Neuron (in vitro differentiated cells): ENCODE results near the gene PDE7B.
"Not testable (repeated sequence)": the region's sequence is repeated elsewhere in the genome, so short reads cannot be mapped to it uniquely, and the experiment has no call there.

Experiments used
- H2AFZ ChIP-seq: one replicate; pipeline ENCODE4 v1.6.1; 2013; ENCODE audit warnings: low read depth, mild to moderate bottlenecking, inconsistent platforms, low read length, moderate library complexity
- H3K27me3 ChIP-seq: one replicate; pipeline ENCODE4 v1.6.1; 2013; ENCODE audit warnings: low read length; ENCODE audit not compliant: insufficient read depth
- H3K36me3 ChIP-seq: one replicate; pipeline ENCODE4 v1.6.1; 2013; ENCODE audit warnings: low read length; ENCODE audit not compliant: insufficient read depth
- H3K4me1 ChIP-seq: one replicate; pipeline ENCODE4 v1.6.1; 2013; ENCODE audit warnings: low read length; ENCODE audit not compliant: insufficient read depth
- H3K4me3 ChIP-seq: 2 replicates; pipeline ENCODE4 v1.5.1; 2013; ENCODE audit warnings: mild to moderate bottlenecking, low read length, moderate library complexity
- H3K9me3 ChIP-seq: one replicate; pipeline ENCODE4 v1.6.1; 2013; ENCODE audit warnings: low read length

The PDE7B gene

DNA sequence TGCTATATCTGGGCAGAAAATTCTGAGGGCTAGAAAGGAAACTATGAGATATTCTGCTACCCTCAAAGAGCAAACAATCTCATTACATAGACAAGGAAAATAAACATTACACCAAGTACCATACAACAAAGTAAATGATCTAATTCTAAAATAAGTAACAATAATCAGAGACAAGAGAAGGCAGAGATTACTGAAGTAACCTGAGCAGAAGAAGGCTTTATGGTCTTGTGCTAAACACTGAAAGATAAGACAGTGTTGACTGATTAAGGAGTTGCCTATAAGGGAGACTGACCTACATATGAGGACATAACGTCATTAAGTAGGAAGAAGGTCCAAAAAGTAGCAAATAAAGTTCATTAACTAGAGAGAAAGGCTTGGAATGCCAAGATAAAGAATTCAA is 264.4 kb downstream of the PDE7B start:
- Histone ChIP-seq H3K4me3 (no peak overlapping the region), H3K36me3 (no peaks in the 10 kb centered on the region), H3K4me1 (peaks cover 25% of the 10 kb centered on the region), H2AFZ (no peak overlapping the region), H3K27me3 (no peaks in the 10 kb centered on the region), H3K9me3 (no peaks in the 10 kb centered on the region)

GRCh38 chr6:136117081-136117480 is 265.6 kb downstream of the PDE7B start:
- no peak overlapping the region for H3K4me3 ChIP-seq
- no peak overlapping the region for H2AFZ ChIP-seq

GRCh38 chr6:136118787-136119186 is 267.3 kb downstream of the PDE7B start:
- Histone ChIP-seq H2AFZ (no peak overlapping the region), H3K27me3 (no peaks in the 10 kb centered on the region), H3K4me3 (no peak overlapping the region), H3K9me3 (no peaks in the 10 kb centered on the region), H3K4me1 (peaks cover 9% of the 10 kb centered on the region), H3K36me3 (no peaks in the 10 kb centered on the region)

More at GRCh38 chr6:136117081-136117480, 265.6 kb downstream of the PDE7B start:
- Histone ChIP-seq H3K36me3 (no peaks in the 10 kb centered on the region), H3K9me3 (no peaks in the 10 kb centered on the region), H3K4me1 (peaks cover 19% of the 10 kb centered on the region), H3K27me3 (no peaks in the 10 kb centered on the region)

DNA sequence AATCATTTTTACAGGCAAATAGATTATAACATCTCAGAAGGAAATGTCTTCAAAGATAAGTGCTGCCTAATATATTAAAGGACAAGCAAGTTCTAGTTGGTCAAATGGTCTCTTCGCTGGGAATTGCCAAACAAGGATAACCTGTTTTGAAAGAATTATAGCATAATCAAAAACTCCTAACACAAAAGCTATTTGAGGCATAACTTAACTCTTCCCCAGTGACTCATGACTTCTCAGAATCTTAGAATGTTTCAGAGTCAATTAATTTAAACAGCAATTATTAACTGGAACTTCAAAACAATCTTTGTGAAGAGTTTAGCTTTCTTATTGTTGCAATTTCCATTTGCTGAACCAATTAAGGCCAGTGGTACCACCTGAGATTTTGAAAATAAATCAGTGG is 272.0 kb downstream of the PDE7B start:
- no peak overlapping the region for H3K4me3 ChIP-seq
- H2AFZ ChIP-seq, result no peak overlapping the region
- H3K4me1 ChIP-seq, result peaks cover 7% of the 10 kb centered on the region
- no peaks in the 10 kb centered on the region for H3K9me3 ChIP-seq
- no peaks in the 10 kb centered on the region for H3K27me3 ChIP-seq
- no peaks in the 10 kb centered on the region for H3K36me3 ChIP-seq

- Histone ChIP-seq H2AFZ (no peak overlapping the region), H3K4me1 (peaks cover 7% of the 10 kb centered on the region), H3K27me3 (no peaks in the 10 kb centered on the region), H3K9me3 (no peaks in the 10 kb centered on the region), H3K36me3 (no peaks in the 10 kb centered on the region), H3K4me3 (no peak overlapping the region)
Observed at GRCh38 chr6:136125585-136125984, 274.1 kb downstream of the PDE7B start.

GRCh38 chr6:136127873-136128272 is 276.4 kb downstream of the PDE7B start:
- no peak overlapping the region for H2AFZ ChIP-seq
- no peak overlapping the region for H3K4me3 ChIP-seq
- H3K4me1 ChIP-seq, result peaks cover 7% of the 10 kb centered on the region
- no peaks in the 10 kb centered on the region for H3K9me3 ChIP-seq
- no peaks in the 10 kb centered on the region for H3K36me3 ChIP-seq
- no peaks in the 10 kb centered on the region for H3K27me3 ChIP-seq

- H3K27me3 ChIP-seq, result no peaks in the 10 kb centered on the region
- H3K36me3 ChIP-seq, result no peaks in the 10 kb centered on the region
- H3K4me1 ChIP-seq, result peaks cover 7% of the 10 kb centered on the region
- H3K9me3 ChIP-seq, result no peaks in the 10 kb centered on the region
- no peak overlapping the region for H2AFZ ChIP-seq
- H3K4me3 ChIP-seq, result no peak overlapping the region
Observed at GRCh38 chr6:136129365-136129764, 277.9 kb downstream of the PDE7B start.

DNA sequence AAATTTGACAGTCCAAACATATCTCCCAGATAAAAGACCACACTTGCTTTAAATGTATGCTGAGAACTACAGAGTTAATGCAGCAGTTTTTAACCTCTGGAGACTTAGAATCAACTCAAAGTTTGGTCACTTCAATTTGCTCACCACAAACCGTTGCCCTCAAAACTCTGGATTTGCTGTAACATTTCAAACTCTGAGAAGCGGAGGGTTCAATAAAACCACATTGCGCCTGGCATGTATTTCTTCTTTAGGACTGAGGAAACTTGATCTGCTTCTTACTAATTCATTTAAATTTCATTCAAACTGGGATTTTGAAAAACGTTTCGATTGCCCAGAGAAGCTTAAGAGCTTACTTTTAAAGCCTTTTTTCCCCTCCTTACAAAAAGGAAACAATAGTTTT is 282.8 kb downstream of the PDE7B start:
- no peak overlapping the region for H2AFZ ChIP-seq
- no peaks in the 10 kb centered on the region for H3K9me3 ChIP-seq
- H3K4me1 ChIP-seq, result no peaks in the 10 kb centered on the region
- H3K4me3 ChIP-seq, result no peak overlapping the region
- H3K27me3 ChIP-seq, result no peaks in the 10 kb centered on the region
- H3K36me3 ChIP-seq, result no peaks in the 10 kb centered on the region

GRCh38 chr6:136134751-136135150 is 283.2 kb downstream of the PDE7B start:
- Histone ChIP-seq H3K27me3 (no peaks in the 10 kb centered on the region), H2AFZ (no peak overlapping the region), H3K36me3 (no peaks in the 10 kb centered on the region), H3K9me3 (no peaks in the 10 kb centered on the region), H3K4me1 (no peaks in the 10 kb centered on the region), H3K4me3 (no peak overlapping the region)

GRCh38 chr6:136136274-136136673 is 284.8 kb downstream of the PDE7B start:
- Histone ChIP-seq H3K9me3 (no peaks in the 10 kb centered on the region), H3K4me3 (no peak overlapping the region), H2AFZ (no peak overlapping the region), H3K4me1 (no peaks in the 10 kb centered on the region), H3K36me3 (no peaks in the 10 kb centered on the region), H3K27me3 (no peaks in the 10 kb centered on the region)

DNA sequence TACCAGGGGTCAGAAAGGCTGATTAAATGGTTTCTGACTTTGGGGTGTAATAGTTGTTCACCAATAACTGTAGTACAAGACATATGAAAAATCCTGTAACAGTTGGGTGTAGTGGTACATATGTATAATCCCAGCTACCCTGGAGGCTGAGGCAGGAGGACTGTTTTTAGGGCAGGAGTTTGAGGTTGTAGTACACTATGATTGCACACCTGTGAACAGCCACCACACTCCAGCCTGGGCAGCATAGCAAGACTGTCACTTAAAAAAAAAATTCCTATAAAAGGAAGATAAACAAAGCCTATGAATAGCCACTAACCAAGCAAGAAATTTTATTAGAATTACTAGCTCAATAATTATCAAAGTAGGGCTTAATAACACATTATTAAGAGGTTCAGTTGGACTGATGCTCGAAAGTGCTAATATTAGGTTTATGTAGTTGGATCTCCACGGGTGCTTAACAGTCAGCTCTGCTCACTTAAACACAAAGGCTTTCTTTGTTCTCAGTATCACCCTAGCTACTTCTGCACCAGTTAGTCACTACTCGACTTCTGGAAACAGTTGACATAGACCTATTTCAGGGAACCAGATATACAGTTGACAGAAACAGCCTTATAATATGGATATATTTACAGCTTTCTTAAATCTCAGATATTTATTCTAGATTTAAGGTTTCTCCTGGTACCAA is 285.6 kb downstream of the PDE7B start:
- no peaks in the 10 kb centered on the region for H3K9me3 ChIP-seq
- no peak overlapping the region for H3K4me3 ChIP-seq
- H3K27me3 ChIP-seq, result no peaks in the 10 kb centered on the region
- no peak overlapping the region for H2AFZ ChIP-seq
- H3K4me1 ChIP-seq, result no peaks in the 10 kb centered on the region
- no peaks in the 10 kb centered on the region for H3K36me3 ChIP-seq

DNA sequence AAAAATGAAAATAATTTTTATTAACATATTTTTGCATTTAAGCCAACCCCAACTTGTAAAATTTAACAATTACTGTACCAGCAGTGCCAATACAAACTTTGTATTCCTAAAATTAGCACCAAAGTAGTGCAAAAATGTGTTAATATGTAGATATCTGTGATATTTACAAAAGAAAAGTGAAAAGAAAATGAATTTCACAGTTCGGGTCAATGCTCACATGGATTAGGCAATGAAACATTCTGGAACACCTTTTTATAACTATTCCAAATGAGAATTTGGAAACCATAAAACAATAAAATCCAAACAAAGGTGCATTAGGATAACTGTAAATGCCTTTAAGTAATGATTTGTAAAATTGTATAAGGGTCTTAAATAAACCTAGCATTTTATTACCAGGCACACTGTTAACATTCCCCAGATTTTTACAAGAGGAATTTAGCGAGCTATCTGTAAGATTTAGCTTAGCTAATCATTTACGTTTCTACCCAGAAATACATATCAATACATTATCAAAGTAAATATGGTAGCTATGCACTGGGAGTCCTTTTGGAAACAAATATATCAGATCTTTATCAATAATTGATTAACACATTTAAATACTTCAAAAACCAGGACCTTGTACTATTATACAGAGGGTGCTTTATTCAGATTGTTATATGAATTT is 286.4 kb downstream of the PDE7B start:
- no peak overlapping the region for H2AFZ ChIP-seq
- no peaks in the 10 kb centered on the region for H3K4me1 ChIP-seq
- H3K27me3 ChIP-seq, result no peaks in the 10 kb centered on the region
- no peak overlapping the region for H3K4me3 ChIP-seq
- no peaks in the 10 kb centered on the region for H3K9me3 ChIP-seq
- no peaks in the 10 kb centered on the region for H3K36me3 ChIP-seq

- H3K4me3 ChIP-seq, H3K9me3 ChIP-seq, H3K27me3 ChIP-seq, H3K36me3 ChIP-seq, H2AFZ ChIP-seq, H3K4me1 ChIP-seq: not testable (repeated sequence)
Observed at GRCh38 chr6:136139111-136139510, 287.6 kb downstream of the PDE7B start.
